Fibroblast of villous mesenchyme (primary cell): ENCODE results near the gene AP4B1. TPM values are rescaled to one million over a fixed set of nuclear protein-coding genes. Genes with fewer than 3 reads are reported as not detected.

Experiments used
- DNase-seq: peaks from one replicate; pipeline ENCODE4 v3.0.0-alpha.2; 2010; ENCODE audit warnings: low read depth
- H3K4me3 ChIP-seq: 2 replicates; pipeline ENCODE4 v1.5.1; 2011; ENCODE audit warnings: low read depth, mild to moderate bottlenecking, low read length
- CTCF ChIP-seq: IDR thresholded peaks from 2 replicates; pipeline ENCODE4 v1.5.1; 2012; ENCODE audit warnings: low read depth, mild to moderate bottlenecking, low read length; ENCODE audit not compliant: insufficient read depth
- total RNA-seq: library from RNA; depleted of rRNA; stranded (reverse); fragments of >200 nt; gene quantifications from 2 replicates; pipeline ENCODE4 v1.2.3, GENCODE V29; 2012

Gene AP4B1
- total RNA-seq, 1 donor, result 19.4 TPM

- TF ChIP-seq CTCF, result no peak
- DNase-seq, result no peak
- no peak overlapping the region for H3K4me3 ChIP-seq
These were observed 9.5 kb downstream of the AP4B1 start for GRCh38 chr1:113895098-113895497.

- no peak for TF ChIP-seq CTCF
- H3K4me3 ChIP-seq, result no peak overlapping the region
- DNase-seq, result no peak
These were observed 11.3 kb downstream of the AP4B1 start for GRCh38 chr1:113893267-113893666.

- TF ChIP-seq CTCF, result no peak
- no peak overlapping the region for H3K4me3 ChIP-seq
- DNase-seq, result no peak
These were observed 12.9 kb downstream of the AP4B1 start for GRCh38 chr1:113891631-113892220.

- no peak for TF ChIP-seq CTCF
- DNase-seq, result no peak
- no peak overlapping the region for H3K4me3 ChIP-seq
These were observed 13.8 kb downstream of the AP4B1 start for GRCh38 chr1:113890816-113891215.

- no peak for DNase-seq
- no peak for TF ChIP-seq CTCF
- H3K4me3 ChIP-seq, result no peak within 1 kb of the TSS
These were observed 17.0 kb downstream of the AP4B1 start, which contains the start of gene BCL2L15 for GRCh38 chr1:113887402-113888175. BCL2L15 (minus strand) TSS chr1:113887581; CDS start chr1:113887375, 206 bp downstream.

- H3K4me3 ChIP-seq, result no peak overlapping the region
- TF ChIP-seq CTCF, result no peak
- no peak for DNase-seq
These were observed 17.9 kb downstream of the AP4B1 start for GRCh38 chr1:113886417-113887401.
